ENCODE results near the gene RAP1GAP.

Gene RAP1GAP

DNA sequence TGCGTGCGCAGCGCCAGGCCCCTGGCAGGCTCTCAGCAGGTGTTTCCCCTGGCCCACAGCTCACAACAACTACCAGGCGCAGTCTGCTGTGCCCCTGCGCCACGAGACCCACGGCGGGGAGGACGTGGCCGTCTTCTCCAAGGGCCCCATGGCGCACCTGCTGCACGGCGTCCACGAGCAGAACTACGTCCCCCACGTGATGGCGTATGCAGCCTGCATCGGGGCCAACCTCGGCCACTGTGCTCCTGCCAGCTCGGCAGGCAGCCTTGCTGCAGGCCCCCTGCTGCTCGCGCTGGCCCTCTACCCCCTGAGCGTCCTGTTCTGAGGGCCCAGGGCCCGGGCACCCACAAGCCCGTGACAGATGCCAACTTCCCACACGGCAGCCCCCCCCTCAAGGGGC lies 91.8 kb downstream of the RAP1GAP start:
- H4K20me1 ChIP-seq (ENCODE audit: insufficient read depth): no peaks in the 10 kb centered on the region
- no peaks in the 10 kb centered on the region for H3K36me3 ChIP-seq (ENCODE audit: insufficient read depth)
- no peak overlapping the region for H3K9ac ChIP-seq
- TF ChIP-seq, protein P1, sequence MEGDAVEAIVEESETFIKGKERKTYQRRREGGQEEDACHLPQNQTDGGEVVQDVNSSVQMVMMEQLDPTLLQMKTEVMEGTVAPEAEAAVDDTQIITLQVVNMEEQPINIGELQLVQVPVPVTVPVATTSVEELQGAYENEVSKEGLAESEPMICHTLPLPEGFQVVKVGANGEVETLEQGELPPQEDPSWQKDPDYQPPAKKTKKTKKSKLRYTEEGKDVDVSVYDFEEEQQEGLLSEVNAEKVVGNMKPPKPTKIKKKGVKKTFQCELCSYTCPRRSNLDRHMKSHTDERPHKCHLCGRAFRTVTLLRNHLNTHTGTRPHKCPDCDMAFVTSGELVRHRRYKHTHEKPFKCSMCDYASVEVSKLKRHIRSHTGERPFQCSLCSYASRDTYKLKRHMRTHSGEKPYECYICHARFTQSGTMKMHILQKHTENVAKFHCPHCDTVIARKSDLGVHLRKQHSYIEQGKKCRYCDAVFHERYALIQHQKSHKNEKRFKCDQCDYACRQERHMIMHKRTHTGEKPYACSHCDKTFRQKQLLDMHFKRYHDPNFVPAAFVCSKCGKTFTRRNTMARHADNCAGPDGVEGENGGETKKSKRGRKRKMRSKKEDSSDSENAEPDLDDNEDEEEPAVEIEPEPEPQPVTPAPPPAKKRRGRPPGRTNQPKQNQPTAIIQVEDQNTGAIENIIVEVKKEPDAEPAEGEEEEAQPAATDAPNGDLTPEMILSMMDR (conservative IDR thresholded peaks at IDR 0.05; ENCODE audit: low read depth, low read length): no peak
- no peak overlapping the region for H3K4me2 ChIP-seq
- no peaks in the 10 kb centered on the region for H3K79me2 ChIP-seq (ENCODE audit: insufficient read depth, low read depth)
- H3K4me1 ChIP-seq (ENCODE audit: low read depth, poor library complexity, severe bottlenecking): no peaks in the 10 kb centered on the region
- no peak overlapping the region for H3K4me3 ChIP-seq (IDR thresholded peaks at IDR 0.05; ENCODE audit: insufficient read depth, low read depth, low read length)
- no peak overlapping the region for H3K27ac ChIP-seq
- H2AFZ ChIP-seq (ENCODE audit: low read depth): no peak overlapping the region
- H3K27me3 ChIP-seq (ENCODE audit: insufficient read depth, low read depth): peaks cover 58% of the 10 kb centered on the region

DNA sequence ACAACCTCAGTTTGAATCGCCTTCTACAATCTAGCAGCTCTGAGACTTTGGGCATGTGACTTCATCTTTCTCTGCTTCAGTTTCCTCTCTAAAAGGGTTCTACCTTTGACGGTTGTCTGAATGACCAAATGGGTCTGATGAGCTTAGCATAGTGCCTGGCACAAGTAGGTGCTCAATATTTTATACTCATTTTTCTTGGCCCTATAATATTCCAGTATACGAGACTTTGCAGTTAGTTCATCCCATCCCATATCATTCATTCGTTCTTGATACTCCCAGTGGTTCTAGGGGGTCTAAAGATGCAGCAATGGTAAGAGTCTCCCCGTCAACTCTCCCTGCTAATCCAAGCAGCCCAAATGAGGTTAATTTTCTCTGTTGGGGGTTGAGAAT lies 92.4 kb downstream of the RAP1GAP start:
- no peaks in the 10 kb centered on the region for H3K36me3 ChIP-seq (ENCODE audit: insufficient read depth)

DNA sequence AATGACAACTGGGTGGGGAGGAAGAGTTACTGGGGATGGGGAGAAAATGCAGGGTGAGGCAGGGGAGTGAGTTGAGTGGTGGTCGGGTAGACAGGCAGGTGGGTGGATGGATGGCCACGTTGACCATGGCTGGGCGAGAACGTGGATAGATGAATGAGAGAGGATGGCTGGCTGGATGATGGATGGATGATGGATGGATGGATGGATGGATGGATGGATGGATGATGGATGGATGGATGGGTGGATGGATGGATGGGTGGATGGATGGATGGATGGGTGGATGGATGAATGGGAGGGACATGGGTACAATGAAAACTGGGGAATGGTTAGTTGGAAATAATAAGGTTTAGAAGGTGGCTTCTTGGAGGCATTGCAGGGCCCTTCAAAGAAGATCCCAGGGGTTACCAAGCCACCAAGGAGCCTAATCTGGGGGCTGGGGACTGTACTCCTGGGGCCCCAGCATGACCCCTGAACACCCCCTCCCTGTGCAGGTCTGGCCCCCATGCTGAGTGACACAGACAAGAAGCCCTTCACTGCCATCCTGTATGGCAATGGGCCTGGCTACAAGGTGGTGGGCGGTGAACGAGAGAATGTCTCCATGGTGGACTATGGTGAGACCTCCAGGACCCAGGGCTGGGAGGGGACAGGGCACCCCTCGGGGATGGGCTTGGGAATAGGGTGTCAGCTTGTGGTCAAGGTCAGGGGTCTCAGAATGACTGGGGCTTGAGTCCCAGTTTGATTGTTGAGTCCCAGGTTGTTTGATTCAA lies 92.9 kb downstream of the RAP1GAP start:
- peaks cover 53% of the 10 kb centered on the region for H3K27me3 ChIP-seq (ENCODE audit: insufficient read depth, low read depth)
- H3K4me3 ChIP-seq (IDR thresholded peaks at IDR 0.05; ENCODE audit: insufficient read depth, low read depth, low read length): no peak overlapping the region
- TF ChIP-seq, protein P1 (conservative IDR thresholded peaks at IDR 0.05; ENCODE audit: low read depth, low read length): no peak
- H4K20me1 ChIP-seq (ENCODE audit: insufficient read depth): no peaks in the 10 kb centered on the region
- H3K36me3 ChIP-seq (ENCODE audit: insufficient read depth): no peaks in the 10 kb centered on the region
- H3K9ac ChIP-seq: no peak overlapping the region
- H3K4me1 ChIP-seq (ENCODE audit: low read depth, poor library complexity, severe bottlenecking): no peaks in the 10 kb centered on the region
- no peaks in the 10 kb centered on the region for H3K79me2 ChIP-seq (ENCODE audit: insufficient read depth, low read depth)
- no peak overlapping the region for H3K27ac ChIP-seq
- H2AFZ ChIP-seq (ENCODE audit: low read depth): no peak overlapping the region
- H3K4me2 ChIP-seq: no peak overlapping the region

More for the DNA sequence above, 92.4 kb downstream of the RAP1GAP start:
- Histone ChIP-seq H3K27me3 (ENCODE audit: insufficient read depth, low read depth) (peaks cover 58% of the 10 kb centered on the region), H3K4me1 (ENCODE audit: low read depth, poor library complexity, severe bottlenecking) (no peaks in the 10 kb centered on the region), H3K4me2 (no peak overlapping the region), H4K20me1 (ENCODE audit: insufficient read depth) (no peaks in the 10 kb centered on the region), H3K79me2 (ENCODE audit: insufficient read depth, low read depth) (no peaks in the 10 kb centered on the region), H2AFZ (ENCODE audit: low read depth) (no peak overlapping the region), H3K27ac (no peak overlapping the region), H3K9ac (no peak overlapping the region), H3K4me3 (IDR thresholded peaks at IDR 0.05; ENCODE audit: insufficient read depth, low read depth, low read length) (no peak overlapping the region)
- TF ChIP-seq, protein P1 (conservative IDR thresholded peaks at IDR 0.05; ENCODE audit: low read depth, low read length): no peak

DNA sequence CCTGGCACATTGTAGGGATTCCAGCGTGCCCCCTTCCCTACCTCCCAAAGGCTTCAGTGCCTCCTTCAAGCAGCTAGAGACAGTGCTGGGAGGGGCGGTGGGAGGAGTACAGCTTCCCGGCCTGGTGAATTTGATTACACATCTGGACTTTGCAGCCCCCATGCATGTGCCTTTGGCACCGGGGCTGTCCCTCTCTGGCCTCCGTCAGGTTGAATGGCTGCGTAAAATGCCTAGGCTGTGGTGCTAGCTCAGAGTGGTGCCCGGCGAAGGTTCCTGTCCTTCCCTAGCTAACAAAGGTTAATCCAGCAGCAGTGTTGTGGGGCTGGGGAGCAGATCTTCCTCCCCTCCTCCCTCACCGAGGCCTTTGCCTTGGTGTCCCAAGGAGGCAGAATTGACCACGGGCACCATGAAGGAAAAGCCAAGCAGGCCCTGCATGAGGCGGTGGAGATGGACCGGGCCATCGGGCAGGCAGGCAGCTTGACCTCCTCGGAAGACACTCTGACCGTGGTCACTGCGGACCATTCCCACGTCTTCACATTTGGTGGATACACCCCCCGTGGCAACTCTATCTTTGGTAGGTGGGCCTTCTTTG lies 93.7 kb downstream of the RAP1GAP start:
- Histone ChIP-seq H3K4me1 (ENCODE audit: low read depth, poor library complexity, severe bottlenecking) (no peaks in the 10 kb centered on the region), H3K9ac (no peak overlapping the region), H3K27me3 (ENCODE audit: insufficient read depth, low read depth) (peaks cover 47% of the 10 kb centered on the region), H3K27ac (no peak overlapping the region), H3K79me2 (ENCODE audit: insufficient read depth, low read depth) (no peaks in the 10 kb centered on the region), H2AFZ (ENCODE audit: low read depth) (no peak overlapping the region), H3K4me2 (no peak overlapping the region), H3K36me3 (ENCODE audit: insufficient read depth) (no peaks in the 10 kb centered on the region), H3K4me3 (IDR thresholded peaks at IDR 0.05; ENCODE audit: insufficient read depth, low read depth, low read length) (no peak overlapping the region), H4K20me1 (ENCODE audit: insufficient read depth) (no peaks in the 10 kb centered on the region)
- TF ChIP-seq, protein P1 (conservative IDR thresholded peaks at IDR 0.05; ENCODE audit: low read depth, low read length): no peak

Measured in KMS-11 (cell line).